SK-N-SH treated with all-trans-retinoic acid at 6 μM for 48 hours (cell line): ENCODE results near the gene TMEM132C.

Source experiments
- ATAC-seq: fragments of 200-7000 bp; cut with Tn5 transposase; 3 replicates; pipeline ENCODE4 v1.9.1; 2020; ENCODE audit warnings: mild to moderate bottlenecking, moderate library complexity
- ARNTL ChIP-seq: fragments of 450-650 bp; formaldehyde crosslinking; IDR thresholded peaks from 2 replicates; pipeline ENCODE4 v1.5.0; 2020; ENCODE audit warnings: low read depth, mild to moderate bottlenecking, moderate library complexity, borderline replicate concordance
- BACH2 ChIP-seq: fragments of 250-450 bp; sonication (Bioruptor Pico); IDR thresholded peaks from 2 replicates; pipeline ENCODE4 v1.9.0; 2021; ENCODE audit warnings: mild to moderate bottlenecking, borderline replicate concordance
- CREB5 ChIP-seq: fragments of 250-450 bp; sonication (Bioruptor Pico); IDR thresholded peaks from 2 replicates; pipeline ENCODE4 v1.5.1; 2020; ENCODE audit warnings: low read depth, mild to moderate bottlenecking, moderate library complexity
- GLIS3 ChIP-seq: fragments of 250-450 bp; sonication (Bioruptor Pico); IDR thresholded peaks from 2 replicates; pipeline ENCODE4 v1.5.0; 2020; ENCODE audit warnings: mild to moderate bottlenecking, moderate library complexity
- OSR1 ChIP-seq: fragments of 250-450 bp; sonication (Bioruptor Pico); IDR thresholded peaks from 2 replicates; pipeline ENCODE4 v1.8.0; 2022; ENCODE audit warnings: moderate library complexity, mild to moderate bottlenecking, inconsistent platforms
- PPARA ChIP-seq: fragments of 250-450 bp; sonication (Bioruptor Pico); IDR thresholded peaks from 2 replicates; pipeline ENCODE4 v1.5.0; 2020; ENCODE audit warnings: mild to moderate bottlenecking, borderline replicate concordance
- RARB ChIP-seq: fragments of 250-450 bp; sonication (Bioruptor Pico); IDR thresholded peaks from 2 replicates; pipeline ENCODE4 v1.8.0; 2021; ENCODE audit warnings: mild to moderate bottlenecking, moderate library complexity
- SNAI2 ChIP-seq: fragments of 250-450 bp; sonication (Bioruptor Pico); IDR thresholded peaks from 2 replicates; pipeline ENCODE4 v1.5.0; 2020; ENCODE audit warnings: mild to moderate bottlenecking, moderate library complexity
- TCF4 ChIP-seq: fragments of 250-450 bp; sonication (Bioruptor Pico); IDR thresholded peaks from 2 replicates; pipeline ENCODE4 v1.8.0; 2021; ENCODE audit warnings: mild to moderate bottlenecking, moderate library complexity, borderline replicate concordance
- TOX ChIP-seq: fragments of 250-450 bp; sonication (Bioruptor Pico); IDR thresholded peaks from 2 replicates; pipeline ENCODE4 v1.8.0; 2021; ENCODE audit warnings: mild to moderate bottlenecking, moderate library complexity, borderline replicate concordance
- TSHZ2 ChIP-seq: fragments of 250-450 bp; sonication (Bioruptor Pico); IDR thresholded peaks from 2 replicates; pipeline ENCODE4 v1.5.0; 2020; ENCODE audit warnings: mild to moderate bottlenecking, moderate library complexity
- ZC3H10 ChIP-seq: fragments of 250-450 bp; sonication (Bioruptor Pico); IDR thresholded peaks from 2 replicates; pipeline ENCODE4 v1.5.1; 2021; ENCODE audit warnings: mild to moderate bottlenecking, moderate library complexity
- ZFP3 ChIP-seq: fragments of 250-450 bp; sonication (Bioruptor Pico); IDR thresholded peaks from 2 replicates; pipeline ENCODE4 v1.5.0; 2020; ENCODE audit warnings: mild to moderate bottlenecking, moderate library complexity
- ZFP30 ChIP-seq: fragments of 450-650 bp; formaldehyde crosslinking; IDR thresholded peaks from 2 replicates; pipeline ENCODE4 v1.5.0; 2022; ENCODE audit warnings: mild to moderate bottlenecking, moderate library complexity
- ZNF565 ChIP-seq: fragments of 450-650 bp; formaldehyde crosslinking; conservative IDR thresholded peaks from 2 replicates; pipeline ENCODE4 v1.5.0; 2020; ENCODE audit warnings: low read depth, mild to moderate bottlenecking, moderate library complexity
- ZNF70 ChIP-seq: fragments of 450-650 bp; formaldehyde crosslinking; IDR thresholded peaks from 2 replicates; pipeline ENCODE4 v1.5.0; 2020; ENCODE audit warnings: mild to moderate bottlenecking, moderate library complexity
- ZNF8 ChIP-seq: fragments of 450-650 bp; formaldehyde crosslinking; IDR thresholded peaks from 2 replicates; pipeline ENCODE4 v1.5.0; 2020; ENCODE audit warnings: mild to moderate bottlenecking, moderate library complexity
- TF ChIP-seq, protein P1 (sequence below): fragments of 250-450 bp; sonication (Bioruptor Pico); IDR thresholded peaks from 2 replicates; pipeline ENCODE4 v1.8.0; 2021; ENCODE audit warnings: low read depth, mild to moderate bottlenecking, moderate library complexity, borderline replicate concordance
- TF ChIP-seq, protein P2 (sequence below): fragments of 250-450 bp; sonication (Bioruptor Pico); IDR thresholded peaks from 2 replicates; pipeline ENCODE4 v1.8.0; 2020; ENCODE audit warnings: mild to moderate bottlenecking, moderate library complexity, borderline replicate concordance

The TMEM132C gene

GRCh38 chr12:128549601-128550218 is 282.7 kb downstream of the TMEM132C start:
- TF ChIP-seq ARNTL (CRISPR knock-in tag), result no peak
- no peak for TF ChIP-seq OSR1
- no peak for TF ChIP-seq ZNF8 (CRISPR knock-in tag)
- TF ChIP-seq ZC3H10 (CRISPR knock-in tag), result no peak
- no peak for TF ChIP-seq BACH2 (CRISPR knock-in tag)
- TF ChIP-seq TSHZ2 (CRISPR knock-in tag), result no peak
- no peak for TF ChIP-seq PPARA (CRISPR knock-in tag)
- no peak for TF ChIP-seq RARB
- no peak for TF ChIP-seq ZFP3 (CRISPR knock-in tag)
- no peak for TF ChIP-seq TOX (CRISPR knock-in tag)
- TF ChIP-seq SNAI2 (CRISPR knock-in tag), result no peak
- TF ChIP-seq, protein P1, sequence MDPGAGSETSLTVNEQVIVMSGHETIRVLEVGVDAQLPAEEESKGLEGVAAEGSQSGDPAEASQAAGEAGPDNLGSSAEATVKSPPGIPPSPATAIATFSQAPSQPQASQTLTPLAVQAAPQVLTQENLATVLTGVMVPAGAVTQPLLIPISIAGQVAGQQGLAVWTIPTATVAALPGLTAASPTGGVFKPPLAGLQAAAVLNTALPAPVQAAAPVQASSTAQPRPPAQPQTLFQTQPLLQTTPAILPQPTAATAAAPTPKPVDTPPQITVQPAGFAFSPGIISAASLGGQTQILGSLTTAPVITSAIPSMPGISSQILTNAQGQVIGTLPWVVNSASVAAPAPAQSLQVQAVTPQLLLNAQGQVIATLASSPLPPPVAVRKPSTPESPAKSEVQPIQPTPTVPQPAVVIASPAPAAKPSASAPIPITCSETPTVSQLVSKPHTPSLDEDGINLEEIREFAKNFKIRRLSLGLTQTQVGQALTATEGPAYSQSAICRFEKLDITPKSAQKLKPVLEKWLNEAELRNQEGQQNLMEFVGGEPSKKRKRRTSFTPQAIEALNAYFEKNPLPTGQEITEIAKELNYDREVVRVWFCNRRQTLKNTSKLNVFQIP (CRISPR knock-in tag), result no peak
- TF ChIP-seq ZNF70 (CRISPR knock-in tag), result no peak
- no peak for TF ChIP-seq ZNF565 (CRISPR knock-in tag)
- TF ChIP-seq TCF4 (CRISPR knock-in tag), result no peak
- TF ChIP-seq, protein P2, sequence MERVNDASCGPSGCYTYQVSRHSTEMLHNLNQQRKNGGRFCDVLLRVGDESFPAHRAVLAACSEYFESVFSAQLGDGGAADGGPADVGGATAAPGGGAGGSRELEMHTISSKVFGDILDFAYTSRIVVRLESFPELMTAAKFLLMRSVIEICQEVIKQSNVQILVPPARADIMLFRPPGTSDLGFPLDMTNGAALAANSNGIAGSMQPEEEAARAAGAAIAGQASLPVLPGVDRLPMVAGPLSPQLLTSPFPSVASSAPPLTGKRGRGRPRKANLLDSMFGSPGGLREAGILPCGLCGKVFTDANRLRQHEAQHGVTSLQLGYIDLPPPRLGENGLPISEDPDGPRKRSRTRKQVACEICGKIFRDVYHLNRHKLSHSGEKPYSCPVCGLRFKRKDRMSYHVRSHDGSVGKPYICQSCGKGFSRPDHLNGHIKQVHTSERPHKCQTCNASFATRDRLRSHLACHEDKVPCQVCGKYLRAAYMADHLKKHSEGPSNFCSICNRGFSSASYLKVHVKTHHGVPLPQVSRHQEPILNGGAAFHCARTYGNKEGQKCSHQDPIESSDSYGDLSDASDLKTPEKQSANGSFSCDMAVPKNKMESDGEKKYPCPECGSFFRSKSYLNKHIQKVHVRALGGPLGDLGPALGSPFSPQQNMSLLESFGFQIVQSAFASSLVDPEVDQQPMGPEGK, result no peak
- TF ChIP-seq ZFP30 (CRISPR knock-in tag), result no peak
- ATAC-seq, result no peak

DNA sequence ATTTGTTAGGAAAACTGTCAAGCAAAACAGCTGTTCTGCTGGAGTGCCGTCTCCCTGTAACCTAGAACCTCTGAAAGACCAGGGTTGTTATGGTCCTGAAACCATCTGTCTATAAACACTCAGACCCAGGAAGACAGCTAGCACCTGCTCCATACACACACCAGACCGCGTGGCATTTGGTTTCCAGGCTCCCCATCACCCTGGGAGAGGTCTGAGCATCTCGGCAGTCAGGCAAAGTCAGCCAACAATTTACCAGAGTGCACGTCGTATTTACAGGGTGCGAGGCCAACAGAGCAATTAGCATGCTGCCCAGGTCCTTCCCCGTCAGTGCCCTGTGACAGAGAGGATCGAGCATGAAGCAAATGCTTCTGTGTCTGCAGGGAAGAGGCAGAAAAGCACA is 284.3 kb downstream of the TMEM132C start:
- TF ChIP-seq GLIS3 (no peak), ZNF565 (CRISPR knock-in tag) (no peak)
- no peak for ATAC-seq

- TF ChIP-seq, protein P1 (CRISPR knock-in tag), result no peak
- no peak for TF ChIP-seq CREB5 (CRISPR knock-in tag)
- TF ChIP-seq, all 23 proteins: peak for 0
- no peak for ATAC-seq
These were observed 287.8 kb downstream of the TMEM132C start for GRCh38 chr12:128554546-128555304.
